GM18505 (cell line): ENCODE results near the gene SLC45A3.
"Not testable (repeated sequence)": the region's sequence is repeated elsewhere in the genome, so short reads cannot be mapped to it uniquely, and the experiment has no call there.

Source experiments
- ATAC-seq: cut with Tn5 transposase; IDR thresholded peaks from one replicate; pipeline ENCODE4 v1.9.1; 2021; ENCODE audit not compliant: unreplicated experiment
- POLR2A ChIP-seq: IDR thresholded peaks from 4 replicates; pipeline ENCODE4 v1.6.1; 2011; ENCODE audit warnings: borderline replicate concordance; ENCODE audit not compliant: insufficient read depth, insufficient read length; ENCODE audit errors: extremely low read depth

The SLC45A3 gene

DNA sequence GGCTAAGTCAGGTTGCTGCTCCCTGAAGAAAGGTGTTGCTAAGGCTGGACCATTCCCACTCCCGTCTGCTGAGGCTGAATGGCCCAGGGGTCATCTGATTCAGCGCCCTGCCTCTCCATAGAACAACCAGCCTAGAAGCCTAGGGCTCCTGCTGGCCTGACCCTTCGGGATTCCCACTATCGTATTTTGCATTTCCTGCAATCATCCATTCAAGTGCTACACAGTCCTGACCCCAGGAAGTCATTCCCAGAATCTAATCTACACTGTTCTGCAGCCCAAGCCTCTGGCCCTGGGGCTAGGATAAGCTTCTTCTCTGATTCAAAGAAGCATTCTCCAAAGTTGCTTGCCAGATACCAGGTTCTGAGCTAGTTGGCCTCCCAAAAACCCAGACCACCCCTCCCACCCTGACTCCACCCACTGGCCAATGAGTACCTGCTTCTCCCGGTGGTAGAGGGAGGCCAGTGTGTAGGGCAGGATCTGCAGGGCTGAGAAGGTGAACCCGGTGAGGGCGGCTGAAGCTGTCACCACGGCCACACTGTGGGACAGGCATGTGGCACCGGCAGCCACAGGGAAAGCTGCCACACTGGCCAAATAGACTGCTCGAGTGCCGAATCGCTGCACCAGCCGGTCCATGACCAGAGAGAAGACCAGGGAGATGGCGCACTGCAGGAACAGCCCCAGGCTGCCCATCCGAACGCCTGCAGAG lies 18.7 kb downstream of the SLC45A3 start:
- no peak for TF ChIP-seq POLR2A
- no peak for ATAC-seq

DNA sequence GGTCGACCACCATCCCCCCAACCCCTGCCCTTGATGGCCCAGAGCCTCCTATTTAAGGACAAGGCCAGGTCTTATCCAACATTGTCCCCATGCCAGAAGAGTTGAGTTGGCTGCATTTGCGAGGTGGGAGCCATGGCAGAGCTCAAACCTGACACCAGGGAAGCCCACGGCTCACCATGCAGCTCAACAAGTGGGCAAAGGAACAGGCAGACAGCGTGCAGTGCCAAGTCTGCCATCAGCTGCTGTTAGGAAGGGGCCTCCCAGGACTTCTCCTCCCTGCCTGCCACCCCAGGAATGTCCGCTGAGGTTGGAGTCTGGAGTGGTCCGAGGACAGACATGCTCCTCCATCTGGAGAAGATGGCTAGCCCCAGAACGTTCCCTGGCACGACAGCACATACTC lies 19.9 kb downstream of the SLC45A3 start:
- ATAC-seq = no peak
- no peak for TF ChIP-seq POLR2A

DNA sequence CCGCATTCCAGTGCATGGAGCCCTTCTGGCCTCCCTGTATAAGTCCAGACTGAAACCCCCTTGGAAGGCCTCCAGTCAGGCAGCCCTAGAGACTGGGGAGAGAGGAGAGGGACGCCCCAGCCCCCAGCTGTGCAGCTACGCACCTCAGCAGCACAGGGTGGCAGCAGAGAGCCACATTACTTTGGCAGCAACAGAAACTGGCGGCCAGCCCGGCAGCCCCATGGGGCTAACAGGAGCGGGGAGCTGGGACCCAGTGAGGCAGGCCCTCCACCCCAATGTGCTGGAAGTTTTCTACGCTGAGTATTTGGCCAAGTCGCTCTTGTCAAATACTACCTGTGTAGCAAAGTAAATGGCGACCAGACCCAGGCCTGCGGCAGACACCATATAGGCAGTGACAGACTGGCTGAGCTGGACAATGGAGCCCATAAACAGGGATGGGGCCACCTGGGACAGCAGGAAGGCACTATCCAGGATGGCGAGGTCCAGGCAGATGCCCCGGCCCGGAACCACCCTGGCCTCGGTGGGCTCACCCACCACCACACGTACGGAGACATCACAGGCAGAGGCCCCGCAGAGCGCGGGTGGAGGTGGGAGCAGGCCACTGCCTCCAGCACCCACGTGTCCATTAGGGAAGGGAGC lies 21.2 kb downstream of the SLC45A3 start:
- TF ChIP-seq POLR2A = no peak
- peak; percentile 52 for ATAC-seq

DNA sequence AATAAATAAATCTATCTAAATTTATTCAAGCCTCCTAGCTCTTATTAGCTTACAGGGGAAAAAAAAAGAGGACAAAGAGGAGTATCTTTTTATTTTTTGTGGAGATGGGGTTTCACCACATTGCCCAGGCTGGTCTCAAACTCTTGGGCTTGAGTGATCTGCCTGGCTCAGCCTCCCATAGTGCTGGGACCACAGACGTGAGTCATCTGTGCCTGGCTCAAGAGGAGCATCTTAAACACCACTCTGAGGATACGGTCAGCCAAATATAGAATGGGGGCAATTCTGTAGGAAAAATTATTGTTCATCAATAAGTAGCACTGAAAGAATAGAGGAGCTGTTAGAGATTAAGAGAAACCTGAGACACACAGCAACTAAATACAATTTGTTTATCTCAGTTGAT lies 24.1 kb downstream of the SLC45A3 start:
- no peak for ATAC-seq
- TF ChIP-seq POLR2A = no peak

DNA sequence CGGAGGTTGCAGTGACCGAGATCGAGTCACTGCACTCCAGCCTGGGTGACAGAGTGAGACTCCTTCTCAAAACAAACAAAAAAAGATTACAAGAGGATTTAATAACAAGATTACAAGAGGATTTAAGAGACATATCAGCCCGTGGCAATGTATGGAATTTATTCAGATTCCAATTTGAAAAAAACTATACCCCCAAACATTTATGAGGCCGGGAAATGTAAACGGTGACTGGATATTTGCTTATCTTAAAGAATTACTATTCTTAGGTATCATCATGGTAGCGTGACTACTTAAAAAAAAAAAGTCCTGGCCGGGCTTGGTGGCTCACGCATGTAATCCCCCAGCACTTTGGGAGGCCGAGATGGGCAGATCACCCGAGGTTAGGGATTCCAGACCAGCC lies 27.3 kb downstream of the SLC45A3 start:
- no peak for TF ChIP-seq POLR2A
- no peak for ATAC-seq

DNA sequence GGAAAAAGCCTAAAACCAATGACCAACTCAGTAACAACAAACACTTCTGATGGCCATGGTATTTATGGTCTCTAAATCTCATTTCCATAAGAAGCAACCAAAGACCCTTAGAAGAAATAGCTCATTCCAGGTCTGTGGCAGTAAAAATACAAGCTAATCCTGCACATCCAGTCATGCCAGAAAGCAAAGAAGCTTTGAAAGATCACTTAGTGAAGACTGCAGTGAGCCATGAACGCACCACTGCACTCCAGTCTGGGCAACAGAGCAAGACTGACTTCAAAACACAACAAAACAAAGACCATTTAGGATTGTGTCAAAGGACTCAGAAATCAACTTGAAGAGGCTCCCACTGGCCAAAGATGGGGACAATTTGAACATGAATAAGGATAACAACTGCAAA lies 30.1 kb downstream of the SLC45A3 start:
- TF ChIP-seq POLR2A = no peak
- no peak for ATAC-seq

DNA sequence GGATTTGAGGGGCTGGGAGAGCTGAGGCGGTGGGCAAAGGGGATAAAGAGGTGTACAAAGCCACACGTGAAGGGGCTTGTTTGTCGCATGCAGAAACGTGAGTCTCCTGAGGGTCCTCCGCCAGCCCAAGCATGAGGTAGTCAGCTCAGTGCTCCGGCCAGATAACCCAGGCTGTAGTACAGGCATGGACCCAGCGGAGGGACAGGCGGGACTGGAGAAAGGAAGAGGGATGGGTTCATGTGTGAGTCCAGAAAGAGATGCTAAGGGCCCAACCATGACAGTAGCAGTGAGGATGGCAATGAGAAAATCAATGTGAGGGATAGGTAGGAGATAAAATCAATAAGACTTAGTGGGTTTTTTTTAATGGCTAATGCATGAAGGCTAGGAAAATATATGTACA lies 34.8 kb downstream of the SLC45A3 start:
- no peak for ATAC-seq
- no peak for TF ChIP-seq POLR2A

DNA sequence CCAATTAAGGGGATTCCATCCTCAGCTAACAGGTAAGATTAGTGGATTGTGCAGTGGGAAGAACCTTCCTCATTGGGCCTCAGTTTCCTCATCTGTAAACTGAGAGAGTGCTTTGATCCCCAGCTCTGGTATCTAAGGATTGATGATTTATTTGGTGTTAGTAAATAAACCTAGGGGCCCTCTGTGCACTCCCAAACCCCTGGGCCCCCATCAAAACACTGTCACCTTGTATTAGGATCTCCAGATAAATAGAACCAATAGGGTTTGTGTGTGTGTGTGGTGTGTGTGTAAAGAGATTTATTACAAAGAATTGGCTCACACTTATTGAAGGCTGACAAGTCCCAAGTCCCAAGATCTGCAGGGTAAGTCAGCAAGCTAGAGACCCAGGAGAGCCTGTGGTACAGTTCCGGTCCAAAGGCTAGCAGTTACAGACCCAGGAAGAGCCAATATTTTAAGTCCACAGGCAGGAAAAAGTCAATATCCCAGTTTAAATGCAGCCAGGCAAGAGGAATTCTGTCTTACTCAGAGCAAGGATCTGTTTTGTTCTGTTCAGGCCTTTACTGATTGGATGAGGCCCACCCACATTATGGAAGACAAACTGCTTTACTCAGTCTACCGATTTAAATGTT lies 37.5 kb downstream of the SLC45A3 start:
- no peak for ATAC-seq
- TF ChIP-seq POLR2A = no peak

DNA sequence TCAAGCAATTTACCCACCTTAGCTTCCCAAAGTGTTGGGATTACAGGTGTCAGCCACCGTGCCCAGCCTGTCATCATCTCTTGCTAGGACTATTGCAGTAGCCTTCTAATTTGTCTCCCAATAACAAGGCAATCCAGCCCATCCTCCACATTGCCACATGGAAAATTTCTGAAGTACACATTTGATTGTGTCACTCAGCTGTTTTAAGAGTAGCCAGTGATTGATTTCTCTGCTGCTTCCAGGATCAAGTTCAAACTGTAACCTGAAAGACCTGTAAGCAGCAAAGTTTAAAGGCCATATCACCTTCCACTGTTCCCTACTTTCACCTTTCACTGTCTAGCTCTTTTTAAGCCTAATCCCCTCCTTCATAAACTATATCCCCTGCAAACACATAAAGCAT lies 40.7 kb downstream of the SLC45A3 start:
- ATAC-seq = no peak
- TF ChIP-seq POLR2A = no peak

DNA sequence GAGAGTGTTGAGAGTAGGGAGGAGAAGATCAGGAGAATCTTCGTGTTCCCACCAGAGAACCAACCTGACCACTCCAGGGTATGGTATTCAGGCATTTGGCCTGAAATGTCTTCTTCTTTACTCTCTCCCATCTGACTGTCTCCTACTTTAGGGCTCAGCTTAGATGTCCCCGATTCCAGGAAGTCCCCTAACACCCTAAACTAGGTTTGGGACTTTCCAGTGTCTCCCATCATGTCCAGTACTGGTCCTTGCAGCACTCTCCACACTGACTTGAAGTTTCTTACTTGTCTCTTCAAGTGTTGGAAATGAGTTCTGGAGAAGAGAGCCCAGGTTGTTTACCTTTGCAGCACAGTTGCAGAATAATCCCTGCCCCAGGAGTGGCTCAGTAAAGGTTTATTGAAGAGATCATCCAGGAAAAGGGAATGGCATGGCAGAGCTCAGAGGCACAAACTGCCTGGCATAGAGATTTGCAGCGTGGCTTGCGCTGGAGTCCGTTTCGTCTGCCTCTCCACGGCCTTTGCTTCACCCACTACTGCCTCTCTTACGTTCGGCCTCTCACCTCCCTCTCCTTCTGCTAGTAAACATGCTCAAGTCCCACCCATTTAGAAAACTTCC lies 42.3 kb downstream of the SLC45A3 start:
- TF ChIP-seq POLR2A = no peak
- no peak for ATAC-seq

DNA sequence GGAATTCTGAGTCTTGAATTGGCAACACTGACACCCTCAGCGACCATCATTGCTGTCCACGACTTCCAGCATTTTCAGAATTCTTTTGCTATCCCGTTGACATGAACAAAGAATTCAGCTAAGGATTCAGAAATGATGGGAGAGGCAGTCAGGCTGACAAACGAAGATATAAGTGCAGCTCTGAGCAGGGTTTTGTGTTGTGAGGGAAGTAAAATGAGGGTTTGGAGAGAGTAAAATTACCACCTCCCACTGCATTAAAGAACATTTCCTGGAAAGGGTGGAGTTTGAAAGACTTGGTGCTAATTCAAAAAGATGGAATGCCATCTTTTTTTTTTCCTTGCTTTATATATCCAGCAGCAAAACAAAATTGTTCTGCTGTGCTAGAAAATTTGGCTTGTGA lies 43.6 kb downstream of the SLC45A3 start:
- no peak for TF ChIP-seq POLR2A
- no peak for ATAC-seq

DNA sequence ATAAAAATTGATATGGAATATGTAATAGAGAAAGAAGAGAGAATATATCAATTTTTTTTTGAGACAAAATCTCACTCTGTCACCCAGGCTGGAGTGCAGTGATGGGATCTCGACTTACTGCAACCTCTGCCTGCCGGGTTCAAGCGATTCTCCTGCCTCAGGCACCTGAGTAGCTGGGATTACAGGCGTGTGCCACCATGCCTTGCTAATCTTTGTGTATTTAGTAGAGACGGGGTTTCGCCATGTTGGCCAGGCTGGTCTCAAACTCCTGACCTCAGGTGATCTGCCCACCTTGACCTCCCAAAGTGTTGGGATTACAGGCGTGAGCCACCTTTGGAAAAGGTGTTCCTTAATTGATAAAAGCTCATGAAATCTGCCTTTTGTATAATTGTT lies 44.2 kb downstream of the SLC45A3 start:
- not testable (repeated sequence) for ATAC-seq

DNA sequence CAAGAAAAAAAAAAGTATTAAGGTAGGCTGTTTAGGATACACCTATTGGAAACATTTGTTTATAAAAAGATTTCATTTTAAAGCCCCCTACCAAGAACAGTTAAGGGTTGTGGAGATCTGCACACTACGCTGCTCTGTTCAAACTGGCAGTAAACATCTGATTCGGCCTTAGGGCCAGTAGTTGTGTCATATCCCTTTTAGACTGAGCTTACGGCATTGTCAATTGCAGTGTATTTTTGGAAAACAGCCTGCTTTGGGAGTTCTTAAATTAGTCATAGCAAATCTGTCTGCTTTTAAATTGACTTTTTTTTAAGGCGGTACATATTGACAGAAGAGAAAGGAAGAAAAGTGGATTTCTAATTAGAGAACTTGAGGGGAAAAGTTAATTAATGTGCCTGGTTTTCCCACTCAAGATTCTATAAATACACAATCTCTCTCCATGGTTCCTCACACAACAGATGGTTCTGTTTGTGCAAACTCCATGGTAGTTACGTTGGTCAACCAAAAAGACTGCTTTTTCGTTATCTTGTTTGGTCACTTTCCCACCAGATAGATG lies 46.8 kb downstream of the SLC45A3 start:
- no peak for TF ChIP-seq POLR2A
- no peak for ATAC-seq
